Activated T-helper 1 cell treated with anti-CD3 and anti-CD28 coated beads, Interleukin-12 subunit alpha, Interleukin-12 subunit beta, Interleukin-2, Interleukin-4 antibody, amounts not matched to agents 30 ng/mL and 10 ng/mL and 1 ng/mL, durations not matched to agents 14 hours and 24 hours and 36 hours (primary cell): Measurements from ENCODE around the gene ST6GALNAC2. TPM values are rescaled to one million over a fixed set of nuclear protein-coding genes. Genes with fewer than 3 reads are reported as not detected.

Experiments used
- DNase-seq: peaks from one replicate; pipeline ENCODE4 v3.0.0; 2021; ENCODE audit warnings: low spot score
- H3K27ac Mint-ChIP-seq: one replicate; pipeline ENCODE4 v1.8.0; 2021; ENCODE audit warnings: mild to moderate bottlenecking, mixed read lengths
- H3K27me3 Mint-ChIP-seq: one replicate; pipeline ENCODE4 v1.8.0; 2022; ENCODE audit warnings: mild to moderate bottlenecking, moderate library complexity, mixed read lengths; ENCODE audit not compliant: insufficient read depth
- H3K36me3 Mint-ChIP-seq: one replicate; pipeline ENCODE4 v1.8.0; 2021; ENCODE audit warnings: low read depth, mixed read lengths
- H3K4me1 Mint-ChIP-seq: one replicate; pipeline ENCODE4 v1.8.0; 2021; ENCODE audit warnings: low read depth, mixed read lengths
- H3K4me3 Mint-ChIP-seq: one replicate; pipeline ENCODE4 v1.8.0; 2021; ENCODE audit warnings: mild to moderate bottlenecking, moderate library complexity, mixed read lengths
- H3K9me3 Mint-ChIP-seq: one replicate; pipeline ENCODE4 v1.8.0; 2021; ENCODE audit warnings: mixed read lengths
- intact Hi-C: fragments of 100-400 bp; cut with micrococcal nuclease; formaldehyde crosslinking; loops from one replicate; pipeline ENCODE4 v1.15.1; 2024
- total RNA-seq: library from RNA; stranded (reverse); gene quantifications from 2 replicates; pipeline ENCODE4 v1.2.3, GENCODE V29; 2022

The ST6GALNAC2 gene
- not detected in 2 replicates for total RNA-seq

GRCh38 chr17:76585649-76586593 lies at the start of gene ST6GALNAC2:
ST6GALNAC2 (minus strand) TSS chr17:76585860; CDS start chr17:76585808, 52 bp downstream.
- intact Hi-C loops = loop anchor here (2.0 kb wide), 1 partner anchor 63 kb away; no protein-coding TSS in a partner anchor
- Mint-ChIP-seq H3K4me1 (peaks cover 5% of the 10 kb centered on the region), H3K36me3 (no peaks in the 10 kb centered on the region), H3K27ac (no peak within 1 kb of the TSS), H3K9me3 (no peaks in the 10 kb centered on the region), H3K4me3 (peak within 1 kb of the TSS; percentile 63), H3K27me3 (peaks cover 82% of the 10 kb centered on the region)
- DNase-seq = peak; percentile 14

GRCh38 chr17:76635039-76635438 lies 49.4 kb upstream of the ST6GALNAC2 start:
- no peak for DNase-seq
- H3K4me1 Mint-ChIP-seq = no peaks in the 10 kb centered on the region
- H3K4me3 Mint-ChIP-seq = no peak overlapping the region
- peaks cover 7% of the 10 kb centered on the region for H3K27me3 Mint-ChIP-seq
- H3K27ac Mint-ChIP-seq = no peak overlapping the region
- H3K9me3 Mint-ChIP-seq = no peaks in the 10 kb centered on the region
- intact Hi-C loops = no loop called here
- H3K36me3 Mint-ChIP-seq = no peaks in the 10 kb centered on the region

GRCh38 chr17:76633628-76634328 lies 48.1 kb upstream of the ST6GALNAC2 start:
- Mint-ChIP-seq H3K4me1 (no peaks in the 10 kb centered on the region), H3K36me3 (no peaks in the 10 kb centered on the region), H3K9me3 (no peaks in the 10 kb centered on the region), H3K27me3 (peaks cover 7% of the 10 kb centered on the region), H3K4me3 (no peak overlapping the region), H3K27ac (no peak overlapping the region)
- no peak for DNase-seq
- intact Hi-C loops = no loop called here

- Mint-ChIP-seq H3K9me3 (no peaks in the 10 kb centered on the region), H3K27ac (no peak overlapping the region), H3K27me3 (peaks cover 3% of the 10 kb centered on the region), H3K36me3 (no peaks in the 10 kb centered on the region), H3K4me1 (no peaks in the 10 kb centered on the region), H3K4me3 (no peak overlapping the region)
- intact Hi-C loops = no loop called here
- DNase-seq = no peak
Measured at GRCh38 chr17:76631821-76632565, 46.3 kb upstream of the ST6GALNAC2 start.

- no peak overlapping the region for H3K27ac Mint-ChIP-seq
- no peak for DNase-seq
- no peaks in the 10 kb centered on the region for H3K36me3 Mint-ChIP-seq
- H3K9me3 Mint-ChIP-seq = no peaks in the 10 kb centered on the region
- H3K4me1 Mint-ChIP-seq = no peaks in the 10 kb centered on the region
- intact Hi-C loops = no loop called here
- no peak overlapping the region for H3K4me3 Mint-ChIP-seq
- H3K27me3 Mint-ChIP-seq = peaks cover 3% of the 10 kb centered on the region
Measured at GRCh38 chr17:76630151-76630550, 44.5 kb upstream of the ST6GALNAC2 start.

- no peak overlapping the region for H3K27ac Mint-ChIP-seq
- peaks cover 7% of the 10 kb centered on the region for H3K4me1 Mint-ChIP-seq
- intact Hi-C loops = no loop called here
- peaks cover 10% of the 10 kb centered on the region for H3K27me3 Mint-ChIP-seq
- no peaks in the 10 kb centered on the region for H3K36me3 Mint-ChIP-seq
- no peaks in the 10 kb centered on the region for H3K9me3 Mint-ChIP-seq
- DNase-seq = no peak
- no peak overlapping the region for H3K4me3 Mint-ChIP-seq
Measured at GRCh38 chr17:76627510-76627909, 41.9 kb upstream of the ST6GALNAC2 start.

- H3K4me1 Mint-ChIP-seq = peaks cover 7% of the 10 kb centered on the region
- no peak overlapping the region for H3K4me3 Mint-ChIP-seq
- H3K36me3 Mint-ChIP-seq = no peaks in the 10 kb centered on the region
- H3K27ac Mint-ChIP-seq = no peak overlapping the region
- no peak for DNase-seq
- H3K9me3 Mint-ChIP-seq = no peaks in the 10 kb centered on the region
- H3K27me3 Mint-ChIP-seq = peaks cover 12% of the 10 kb centered on the region
- intact Hi-C loops = no loop called here
Measured at GRCh38 chr17:76626442-76626841, 40.8 kb upstream of the ST6GALNAC2 start.

- Mint-ChIP-seq H3K4me3 (no peak overlapping the region), H3K9me3 (no peaks in the 10 kb centered on the region)
- intact Hi-C loops = no loop called here
Measured at GRCh38 chr17:76625496-76625895, 39.8 kb upstream of the ST6GALNAC2 start.

GRCh38 chr17:76623271-76624146 lies 37.8 kb upstream of the ST6GALNAC2 start:
- H3K4me1 Mint-ChIP-seq = peaks cover 7% of the 10 kb centered on the region
- peak; percentile 59 for DNase-seq
- H3K4me3 Mint-ChIP-seq = no peak overlapping the region
- peaks cover 12% of the 10 kb centered on the region for H3K27me3 Mint-ChIP-seq
- no peak overlapping the region for H3K27ac Mint-ChIP-seq
- intact Hi-C loops = loop anchor here (1.0 kb wide), 3 partner anchors 65 to 157 kb away; no protein-coding TSS in a partner anchor
- H3K9me3 Mint-ChIP-seq = no peaks in the 10 kb centered on the region
- H3K36me3 Mint-ChIP-seq = no peaks in the 10 kb centered on the region

More at GRCh38 chr17:76625496-76625895, 39.8 kb upstream of the ST6GALNAC2 start:
- no peak for DNase-seq
- H3K36me3 Mint-ChIP-seq = no peaks in the 10 kb centered on the region
- peaks cover 7% of the 10 kb centered on the region for H3K4me1 Mint-ChIP-seq
- H3K27ac Mint-ChIP-seq = no peak overlapping the region
- H3K27me3 Mint-ChIP-seq = peaks cover 12% of the 10 kb centered on the region

GRCh38 chr17:76617838-76618237 lies 32.2 kb upstream of the ST6GALNAC2 start:
- Mint-ChIP-seq H3K27me3 (peaks cover 2% of the 10 kb centered on the region), H3K36me3 (no peaks in the 10 kb centered on the region), H3K4me3 (no peak overlapping the region), H3K27ac (no peak overlapping the region), H3K4me1 (no peaks in the 10 kb centered on the region), H3K9me3 (no peaks in the 10 kb centered on the region)
- intact Hi-C loops = no loop called here
- no peak for DNase-seq

- H3K9me3 Mint-ChIP-seq = no peaks in the 10 kb centered on the region
- no peaks in the 10 kb centered on the region for H3K4me1 Mint-ChIP-seq
Measured at GRCh38 chr17:76614912-76615617, 29.4 kb upstream of the ST6GALNAC2 start.

More at GRCh38 chr17:76614912-76615617, 29.4 kb upstream of the ST6GALNAC2 start:
- no peak overlapping the region for H3K27ac Mint-ChIP-seq
- no peaks in the 10 kb centered on the region for H3K36me3 Mint-ChIP-seq
- no peak overlapping the region for H3K4me3 Mint-ChIP-seq
- peaks cover 7% of the 10 kb centered on the region for H3K27me3 Mint-ChIP-seq
- intact Hi-C loops = no loop called here
- no peak for DNase-seq
